HG03342 (cell line): Measurements from ENCODE around the gene JAKMIP1.

ENCODE experiments used
- ATAC-seq: cut with Tn5 transposase; IDR thresholded peaks from one replicate; pipeline ENCODE4 v1.9.1; 2021; ENCODE audit warnings: mild to moderate bottlenecking, moderate library complexity; ENCODE audit not compliant: unreplicated experiment

The JAKMIP1 gene

DNA sequence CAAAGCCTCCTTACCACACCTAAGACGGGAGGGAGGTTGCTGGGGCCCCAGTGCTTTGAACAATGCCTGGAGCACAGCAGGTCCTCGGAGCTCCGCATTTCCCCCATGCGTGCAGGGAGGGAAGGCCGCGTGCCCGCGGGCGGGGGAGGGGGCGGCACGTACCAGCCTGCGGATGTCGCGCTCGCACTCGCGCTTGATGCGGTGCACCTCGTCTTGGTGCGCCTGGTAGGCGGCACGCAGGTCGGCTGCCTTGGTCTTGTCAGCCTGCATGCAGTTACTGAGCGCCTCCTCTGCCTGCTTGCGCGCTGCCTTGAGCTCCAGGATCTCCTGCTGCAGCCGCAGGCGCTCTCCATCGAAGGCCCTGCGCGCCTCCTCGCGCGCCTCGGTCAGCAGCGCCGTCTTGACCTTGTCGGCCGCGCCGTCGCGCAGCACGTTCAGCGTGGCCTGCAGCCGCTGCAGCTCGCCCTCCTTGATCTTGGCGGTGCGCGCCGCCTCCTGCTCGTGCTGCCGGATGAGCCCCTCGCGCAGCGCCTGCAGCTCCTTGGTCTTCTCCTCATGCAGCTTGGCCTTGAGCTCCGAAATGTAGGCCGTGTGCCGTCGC lies 94.9 kb downstream of the JAKMIP1 start:
- no peak for ATAC-seq

DNA sequence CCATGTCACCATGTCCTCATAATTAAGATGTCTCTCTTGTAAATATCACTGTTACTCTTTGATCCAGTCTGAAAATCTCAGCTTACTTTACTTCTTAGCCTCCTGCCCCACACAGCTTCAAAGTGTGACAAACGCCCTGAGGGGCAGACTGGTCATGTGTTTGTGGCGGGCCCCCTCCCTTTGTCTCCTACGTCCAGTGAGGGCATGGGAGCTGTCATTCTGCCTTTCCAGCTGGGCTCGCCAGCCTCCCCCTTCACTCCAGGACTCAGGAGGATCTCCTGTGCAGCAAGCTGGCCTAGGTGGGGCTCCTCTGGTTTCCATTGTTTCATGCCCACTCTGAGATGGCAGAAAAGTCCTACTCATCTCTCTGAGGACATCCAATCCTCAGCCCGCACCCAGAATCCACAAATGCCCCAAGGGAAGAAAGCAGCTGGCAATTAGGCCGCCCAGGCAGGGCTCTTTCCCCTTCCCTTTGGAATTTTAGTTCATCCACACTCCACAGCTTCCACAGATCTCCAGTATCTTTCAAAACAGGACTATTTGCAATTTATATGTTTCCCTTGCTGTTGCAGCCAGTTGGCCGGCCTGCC lies 95.7 kb downstream of the JAKMIP1 start:
- ATAC-seq: no peak

DNA sequence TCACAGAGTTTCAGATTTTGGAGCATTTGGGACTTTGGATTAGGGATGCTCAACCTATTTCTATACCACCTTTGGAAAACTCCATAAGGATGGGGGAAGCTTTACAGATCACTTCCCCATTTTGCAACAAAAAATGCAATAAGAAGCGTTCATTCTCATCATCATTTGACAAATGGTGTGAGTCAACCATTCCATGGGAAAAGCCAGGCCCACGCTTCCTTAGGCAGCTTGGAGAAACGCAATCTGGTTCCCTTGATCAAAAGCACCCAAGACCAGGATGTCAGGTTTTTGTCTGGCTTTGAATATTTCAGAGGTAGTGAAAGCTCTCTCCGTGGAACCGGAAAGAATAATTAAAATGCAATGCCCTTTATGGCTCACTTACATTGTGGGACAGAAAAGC lies 102.8 kb downstream of the JAKMIP1 start:
- ATAC-seq: no peak

DNA sequence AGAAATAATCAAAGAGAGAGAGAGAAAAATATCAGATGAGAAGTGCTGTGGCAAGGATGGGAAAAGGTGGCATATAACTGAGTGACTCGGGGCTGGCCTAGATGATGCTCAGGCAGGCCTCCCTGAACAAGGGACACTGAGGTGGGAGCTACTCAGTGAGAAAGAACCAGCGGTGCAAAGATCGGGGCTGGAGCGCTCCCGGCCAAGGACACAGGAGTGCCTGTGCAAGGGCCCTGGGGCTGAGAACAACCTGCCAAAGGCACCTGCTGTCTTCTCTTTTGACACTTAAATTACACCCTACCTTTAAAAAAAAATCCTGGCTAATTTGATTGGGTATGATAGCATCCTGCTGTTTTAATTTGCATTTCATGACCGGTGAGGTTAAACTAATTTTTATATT lies 104.5 kb downstream of the JAKMIP1 start:
- ATAC-seq: no peak

DNA sequence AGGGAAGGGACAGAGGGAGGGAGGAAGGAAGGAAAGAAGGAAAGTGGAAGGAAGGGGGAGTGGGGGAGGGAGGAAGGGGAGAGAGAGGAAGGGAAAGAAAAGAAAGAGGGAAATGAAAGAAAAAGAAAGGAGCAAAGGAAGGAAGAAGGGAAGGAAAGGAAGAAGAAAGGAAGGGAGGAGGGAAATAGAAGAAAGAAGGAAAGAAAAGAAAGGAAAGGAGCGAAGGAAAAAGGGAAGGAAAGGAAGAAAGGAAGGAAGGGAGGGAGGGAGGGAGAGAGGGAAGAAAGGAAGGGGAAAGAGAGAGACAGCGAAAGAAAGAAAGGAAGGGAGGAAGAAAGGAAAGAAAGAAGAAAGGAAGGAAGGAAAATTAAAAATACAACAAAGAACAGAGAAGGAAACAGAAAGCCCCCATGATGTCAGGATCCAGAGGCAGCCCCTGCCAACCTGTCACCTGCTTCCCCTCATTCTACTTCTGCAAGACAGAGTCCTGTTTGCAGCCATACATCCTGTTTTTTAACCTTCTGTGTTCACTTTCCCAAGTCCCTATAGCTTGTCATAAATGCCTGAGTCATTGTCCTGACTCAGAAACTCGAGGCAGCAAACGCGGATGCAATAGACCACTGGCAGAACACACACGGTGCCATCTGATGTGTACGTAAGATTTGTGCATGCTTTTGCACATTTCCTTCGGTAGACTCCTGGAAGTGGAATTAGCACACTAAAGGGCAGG lies 105.2 kb downstream of the JAKMIP1 start:
- ATAC-seq: no peak

DNA sequence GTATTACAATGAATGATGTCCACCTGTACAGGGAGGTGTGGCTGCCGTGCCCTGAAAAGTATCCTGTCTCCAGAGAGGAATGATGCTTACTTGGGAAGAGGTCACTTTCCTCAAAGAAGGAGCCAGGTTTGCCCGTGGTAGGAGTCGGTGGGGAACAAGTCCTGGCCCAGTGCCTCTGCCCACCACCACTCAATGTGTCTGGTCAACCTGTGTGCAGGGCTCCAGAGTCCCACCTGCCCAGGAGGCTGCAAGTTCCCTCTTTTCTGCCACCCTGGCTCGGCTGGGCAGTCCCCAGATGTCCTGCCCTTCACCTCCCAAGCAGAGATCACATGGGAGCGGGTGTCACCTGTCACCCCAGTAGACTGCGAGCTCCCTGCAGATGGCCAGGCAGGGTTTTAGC lies 106.7 kb downstream of the JAKMIP1 start:
- no peak for ATAC-seq

DNA sequence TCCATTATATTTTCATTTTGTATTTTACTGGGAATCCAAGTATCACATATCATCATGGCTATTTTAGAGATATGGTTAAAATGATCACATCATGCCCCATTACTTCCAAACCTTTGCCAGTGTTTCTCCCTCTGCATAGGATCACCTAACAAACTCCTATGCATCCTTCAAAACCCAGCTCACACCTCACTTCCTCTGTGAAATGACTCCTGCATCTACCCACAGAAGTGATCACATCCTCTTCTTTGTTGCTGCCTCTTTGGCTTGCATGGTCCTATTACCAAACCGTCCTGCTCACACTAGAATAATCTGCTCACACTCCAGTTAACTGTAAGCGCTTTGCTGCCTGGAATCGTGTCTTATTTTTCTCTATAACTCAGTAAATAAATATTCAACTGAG lies 107.4 kb downstream of the JAKMIP1 start:
- ATAC-seq: no peak

DNA sequence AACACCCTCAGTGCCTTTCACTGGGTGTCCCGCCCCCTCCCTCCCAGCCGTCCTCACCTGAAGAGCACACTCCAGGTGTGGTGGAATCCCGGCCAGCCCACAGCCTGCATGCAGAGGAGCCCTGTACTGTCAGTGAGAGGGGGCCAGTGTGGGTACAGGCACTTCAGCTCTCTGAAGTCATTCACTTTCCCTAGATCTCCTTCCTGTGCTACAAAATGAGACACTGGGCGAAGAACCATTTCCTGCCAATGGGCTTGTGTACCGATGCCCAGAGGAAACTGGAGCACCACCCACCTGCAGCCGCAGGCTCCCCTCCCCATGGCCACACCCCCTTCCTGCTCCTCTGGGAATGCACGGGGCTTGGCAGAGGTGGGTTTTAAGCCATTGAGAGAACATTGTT lies 108.2 kb downstream of the JAKMIP1 start:
- no peak for ATAC-seq

DNA sequence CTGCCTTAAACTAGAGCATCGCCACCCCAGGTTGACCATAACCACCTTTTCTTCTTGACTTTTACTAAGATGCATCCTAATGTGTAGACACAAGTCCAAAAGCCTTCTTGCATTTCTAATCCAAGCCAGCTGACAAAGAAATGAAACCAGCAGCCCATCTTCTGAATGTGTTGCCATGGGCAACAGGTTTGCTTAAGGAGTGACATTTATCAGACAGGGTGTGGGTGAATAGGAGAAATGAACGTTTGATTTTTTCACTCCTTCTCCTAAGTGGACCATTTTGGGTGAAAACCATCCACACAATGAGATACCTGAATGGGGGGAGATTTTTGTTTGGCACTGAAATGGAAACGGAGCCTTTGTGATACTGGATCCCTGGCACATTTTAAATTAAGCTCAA lies 109.4 kb downstream of the JAKMIP1 start:
- ATAC-seq: no peak

DNA sequence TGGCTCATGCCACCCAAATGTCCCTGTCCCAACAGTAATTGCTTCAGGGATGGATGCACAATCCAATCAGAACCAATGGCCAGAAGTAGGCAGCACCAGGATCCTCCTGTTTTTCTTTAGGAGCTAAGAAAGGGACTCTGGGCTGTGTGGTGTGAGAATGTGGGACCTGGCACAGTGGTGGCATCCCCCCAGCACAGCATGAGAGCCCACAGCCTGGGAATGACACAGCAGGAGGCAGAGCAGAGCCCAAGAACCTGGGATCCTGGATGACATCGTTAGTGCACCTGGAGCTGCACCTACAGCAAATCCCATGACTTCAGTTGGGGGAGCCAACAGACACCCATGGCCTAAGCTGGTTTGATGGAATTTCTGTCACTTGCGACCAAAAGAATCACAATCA lies 111.4 kb downstream of the JAKMIP1 start:
- ATAC-seq: no peak

DNA sequence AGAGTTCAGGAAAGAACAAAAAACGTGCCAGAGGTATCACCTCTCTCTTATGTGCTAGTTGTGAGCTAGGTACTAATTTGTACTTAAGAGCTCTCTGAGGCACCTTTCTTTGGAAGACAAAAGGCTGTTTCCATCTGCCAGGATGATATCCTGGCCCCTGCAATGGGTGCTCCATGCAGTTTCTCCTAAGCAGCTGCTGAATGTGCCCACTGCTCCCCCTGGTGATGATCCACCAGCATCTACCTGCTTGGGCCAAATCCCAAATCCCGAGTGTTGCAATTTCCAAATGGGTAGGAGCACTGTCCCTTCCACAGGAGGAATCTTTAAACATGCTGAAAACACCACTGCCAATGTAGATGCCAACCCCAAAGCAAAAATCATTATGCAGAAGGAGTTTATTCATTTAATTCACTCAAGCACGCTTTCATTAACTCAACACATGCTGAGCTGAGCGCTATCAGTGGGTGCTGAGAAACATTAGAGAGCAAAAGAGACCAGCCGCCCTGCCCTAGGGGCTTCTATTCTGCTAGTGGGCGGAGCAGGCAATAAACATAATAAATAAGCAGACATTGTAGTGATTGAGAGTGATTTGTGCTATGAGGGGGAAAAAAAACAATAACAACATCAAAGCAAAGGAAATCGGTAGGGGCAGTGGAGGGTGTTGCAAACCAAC lies 112.5 kb downstream of the JAKMIP1 start:
- ATAC-seq: no peak

DNA sequence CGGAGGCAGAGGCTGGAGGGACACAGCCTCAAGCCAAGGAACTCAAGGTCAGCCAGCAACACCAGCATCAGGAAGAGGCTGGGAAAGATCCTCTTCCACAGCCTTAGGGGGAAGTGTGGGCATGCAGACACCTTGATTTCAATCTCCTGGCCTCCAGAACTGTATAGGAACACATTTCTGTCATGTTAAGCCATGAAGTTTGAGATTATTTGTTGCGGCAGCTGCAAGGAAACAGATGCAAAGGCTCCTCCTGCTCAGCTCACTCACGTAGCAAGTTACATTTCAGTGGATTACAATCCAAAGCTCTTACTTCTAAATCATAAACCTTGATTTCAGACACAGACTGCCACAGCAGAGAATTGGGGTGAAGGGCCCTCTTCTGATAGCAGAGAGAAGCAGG lies 113.5 kb downstream of the JAKMIP1 start:
- no peak for ATAC-seq

DNA sequence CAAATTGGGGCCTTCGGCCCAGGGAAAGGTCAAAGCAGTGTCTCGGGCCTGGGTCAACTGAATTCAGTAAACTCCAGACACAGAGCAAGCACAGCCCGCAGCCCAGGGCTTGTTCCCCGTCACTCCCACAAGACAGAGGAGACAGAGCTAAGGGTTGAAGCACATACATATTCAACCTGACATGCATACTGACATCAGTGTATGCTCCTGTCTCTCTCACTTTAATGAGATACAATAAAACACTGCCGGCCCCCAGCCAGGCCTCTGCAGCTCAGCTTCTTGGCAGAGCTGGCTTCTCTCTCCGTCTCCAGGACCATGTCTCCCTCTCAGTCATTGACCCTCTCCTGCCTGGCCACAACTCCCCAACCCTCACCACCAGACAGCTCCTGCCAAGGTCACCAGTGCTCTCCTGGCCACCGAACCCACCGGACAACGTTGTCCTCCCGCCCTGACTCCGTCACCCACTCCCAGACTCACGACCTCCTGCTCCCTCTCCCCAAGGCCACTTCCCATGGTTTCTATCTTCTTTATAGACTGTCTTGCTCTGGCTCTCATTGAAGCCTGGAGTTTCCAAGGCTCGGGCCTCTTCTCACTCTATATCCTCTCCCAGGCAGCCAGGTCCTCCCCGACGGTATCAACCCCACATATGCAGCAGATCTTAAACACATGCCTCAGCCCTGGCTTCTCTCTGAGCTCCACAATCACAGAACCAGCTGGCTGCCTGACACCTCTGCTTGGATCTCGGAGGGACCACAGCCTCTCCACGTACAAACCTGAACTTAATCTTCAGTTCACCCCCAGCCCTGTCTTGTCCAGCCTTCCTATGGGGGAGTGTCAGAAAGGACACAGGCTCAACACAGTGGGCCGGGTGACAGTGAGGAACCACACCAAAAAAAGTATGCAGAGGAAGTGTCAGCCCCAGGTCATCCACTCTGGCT lies 114.4 kb downstream of the JAKMIP1 start:
- no peak for ATAC-seq

DNA sequence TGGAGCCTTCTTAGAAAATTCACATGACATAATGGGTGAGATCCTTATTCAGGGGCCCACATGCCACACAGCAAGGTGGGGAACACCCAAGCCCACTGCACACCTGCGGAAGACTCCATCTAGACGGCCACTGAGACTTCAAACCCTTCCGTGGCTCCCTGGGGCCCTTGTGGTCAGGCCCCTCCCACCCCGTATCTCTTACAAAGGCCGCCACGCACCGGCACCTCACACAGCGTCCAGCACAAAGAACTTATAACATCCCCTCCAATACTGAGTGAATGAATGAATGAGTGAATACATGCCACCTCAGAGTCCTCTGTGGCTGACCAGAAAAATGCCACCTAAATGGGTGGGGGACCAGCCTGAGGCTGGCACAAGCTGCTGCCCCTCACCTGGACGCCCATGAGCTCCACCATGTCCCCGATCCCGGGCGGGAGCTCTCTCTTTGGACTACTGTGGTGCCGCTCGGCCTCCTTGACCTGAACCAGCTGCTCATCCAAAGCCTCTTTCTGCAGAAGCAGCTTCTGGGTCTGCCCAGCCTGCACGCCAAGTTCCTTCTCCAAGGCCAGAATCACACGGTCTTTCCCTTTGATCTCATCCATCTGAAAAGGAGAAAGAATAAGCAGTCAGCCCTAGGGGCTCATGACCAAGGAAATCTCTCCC lies 115.2 kb downstream of the JAKMIP1 start:
- ATAC-seq: no peak

DNA sequence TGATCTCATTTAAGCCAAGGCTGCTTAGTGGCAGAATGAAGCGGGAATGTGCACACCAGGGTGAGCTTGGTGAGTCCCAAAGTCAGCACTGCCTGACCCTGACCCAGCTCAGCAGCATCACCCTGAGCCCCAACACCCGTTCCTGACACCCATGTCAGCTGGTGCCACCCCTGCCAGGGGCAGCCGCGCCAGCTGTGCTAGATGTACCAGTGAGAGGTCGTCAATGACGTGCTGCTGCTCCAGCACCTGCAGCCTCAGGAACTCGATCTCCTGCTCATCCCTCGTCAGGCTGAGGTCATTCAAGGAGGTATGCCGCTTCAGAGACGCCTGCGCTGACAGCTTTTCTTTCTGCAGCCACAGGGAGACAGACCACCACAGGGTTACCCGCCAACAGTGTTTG lies 120.4 kb downstream of the JAKMIP1 start:
- ATAC-seq: no peak

DNA sequence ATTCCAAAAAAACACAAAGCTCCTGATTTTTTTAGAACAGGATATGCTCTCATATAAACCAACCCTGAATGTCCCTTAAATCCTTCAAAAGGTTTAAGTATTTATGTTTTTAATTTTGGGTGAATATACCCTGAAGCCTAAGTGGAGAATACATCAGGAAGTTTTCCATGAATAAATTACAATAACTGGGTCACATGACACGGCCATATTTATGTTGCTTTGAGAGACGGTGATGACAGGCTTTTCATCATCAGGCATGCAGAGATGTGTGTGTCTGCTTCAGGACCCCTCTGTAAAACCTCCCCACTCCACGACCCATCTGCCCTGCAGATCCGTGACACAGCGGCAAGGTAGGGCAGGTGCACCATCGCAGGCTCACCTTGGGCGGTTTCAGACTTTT lies 121.8 kb downstream of the JAKMIP1 start:
- no peak for ATAC-seq

DNA sequence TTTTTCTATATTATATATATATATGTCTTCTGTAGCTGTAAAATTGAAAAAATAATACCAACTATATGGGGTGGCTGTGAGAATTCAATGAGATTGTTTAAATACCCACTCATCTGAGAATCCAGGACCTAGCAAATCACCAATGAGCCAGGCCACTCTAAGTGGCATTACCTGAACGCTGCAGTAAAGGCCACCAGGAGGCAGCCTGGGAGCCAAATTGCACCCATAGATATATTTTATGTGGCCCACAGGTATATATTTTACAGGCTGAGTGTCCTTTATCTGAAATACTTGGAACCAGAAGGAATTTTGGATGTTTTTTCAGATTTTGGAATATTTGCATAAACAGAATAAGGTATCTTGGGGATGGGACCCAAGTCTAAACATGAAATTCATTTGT lies 124.0 kb downstream of the JAKMIP1 start:
- no peak for ATAC-seq

DNA sequence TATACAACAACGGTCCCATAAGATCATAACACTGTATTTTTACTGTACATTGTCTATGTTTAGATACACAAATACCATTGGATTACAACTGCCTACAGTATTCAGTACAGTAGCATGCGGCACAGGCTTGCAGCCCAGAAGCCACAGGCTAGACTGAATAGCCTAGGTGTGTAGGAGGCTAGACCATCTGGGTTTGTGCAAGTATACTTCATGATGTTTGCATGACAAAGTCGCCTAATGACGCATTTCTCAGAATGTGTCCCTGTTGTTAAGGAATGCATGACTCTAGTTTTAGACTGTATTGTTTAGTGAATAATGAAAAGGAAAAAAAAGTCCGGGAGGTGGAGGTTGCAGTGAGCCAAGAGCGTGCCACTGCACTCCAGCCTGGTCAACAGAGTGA lies 125.6 kb downstream of the JAKMIP1 start:
- ATAC-seq: no peak

DNA sequence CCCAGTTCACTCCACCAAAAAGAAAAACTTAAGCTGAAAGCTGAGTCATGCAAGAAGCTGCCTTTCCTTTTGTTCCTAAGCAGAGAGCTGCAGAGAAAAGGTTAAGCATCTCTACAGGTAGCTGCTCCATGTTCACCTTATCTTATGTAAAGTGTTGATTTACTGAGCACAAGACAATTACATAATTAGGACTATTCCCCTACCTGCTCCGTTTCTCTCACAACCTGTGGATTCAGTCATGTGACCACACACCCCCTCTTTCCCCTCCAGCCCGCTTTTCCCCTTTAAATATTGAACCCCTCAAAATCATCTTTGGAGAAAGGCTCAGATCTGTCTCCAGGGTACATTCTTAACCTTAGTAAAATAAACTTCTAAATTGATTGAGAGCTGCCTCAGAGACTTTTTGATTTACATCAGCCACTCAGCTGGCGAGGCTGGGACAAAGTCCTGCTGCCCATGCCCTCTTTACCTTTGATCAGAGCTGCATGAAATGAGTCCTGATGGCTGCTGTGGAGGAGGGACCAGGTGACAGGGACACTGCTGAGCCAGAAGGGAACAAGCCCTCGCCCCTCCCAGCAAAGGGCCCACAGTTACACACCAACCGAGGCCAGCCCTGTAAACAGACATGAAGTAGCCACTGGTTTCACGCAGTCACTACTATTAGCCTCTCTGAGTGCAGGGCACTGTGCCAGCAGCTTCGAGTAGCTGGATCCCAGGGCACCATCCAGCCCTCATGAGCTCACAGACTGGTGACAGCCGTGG lies 128.2 kb downstream of the JAKMIP1 start:
- no peak for ATAC-seq
